GM10248 (cell line): ENCODE results near the gene GASK1B.

Source experiments
- CTCF ChIA-PET: fragments of 300-600 bp; sonication (Branson Sonifier 250); formaldehyde crosslinking; extraction: SDS; loops from one replicate; lab custom pipeline; 2021; ENCODE audit warnings: antibody characterized with exemption; lab: Yijun Ruan, JAX
- POLR2A ChIA-PET: fragments of 350-650 bp; sonication (Branson Sonifier 250); formaldehyde crosslinking; extraction: SDS; loops from one replicate; lab custom pipeline; 2020; ENCODE audit warnings: antibody characterized with exemption; lab: Yijun Ruan, JAX
- DNase-seq: peaks from one replicate; pipeline ENCODE4 v3.0.0; 2012; ENCODE audit errors: extremely low spot score
- TF ChIP-seq, protein P1 (sequence below): IDR thresholded peaks from 2 replicates; pipeline ENCODE4 v1.5.1; 2012; ENCODE audit warnings: mild to moderate bottlenecking, low read depth; ENCODE audit errors: extremely low read depth, missing control alignments, control extremely low read depth

The GASK1B gene

GRCh38 chr4:158190718-158191117, 17.9 kb upstream of the GASK1B start:
- TF ChIP-seq, protein P1, sequence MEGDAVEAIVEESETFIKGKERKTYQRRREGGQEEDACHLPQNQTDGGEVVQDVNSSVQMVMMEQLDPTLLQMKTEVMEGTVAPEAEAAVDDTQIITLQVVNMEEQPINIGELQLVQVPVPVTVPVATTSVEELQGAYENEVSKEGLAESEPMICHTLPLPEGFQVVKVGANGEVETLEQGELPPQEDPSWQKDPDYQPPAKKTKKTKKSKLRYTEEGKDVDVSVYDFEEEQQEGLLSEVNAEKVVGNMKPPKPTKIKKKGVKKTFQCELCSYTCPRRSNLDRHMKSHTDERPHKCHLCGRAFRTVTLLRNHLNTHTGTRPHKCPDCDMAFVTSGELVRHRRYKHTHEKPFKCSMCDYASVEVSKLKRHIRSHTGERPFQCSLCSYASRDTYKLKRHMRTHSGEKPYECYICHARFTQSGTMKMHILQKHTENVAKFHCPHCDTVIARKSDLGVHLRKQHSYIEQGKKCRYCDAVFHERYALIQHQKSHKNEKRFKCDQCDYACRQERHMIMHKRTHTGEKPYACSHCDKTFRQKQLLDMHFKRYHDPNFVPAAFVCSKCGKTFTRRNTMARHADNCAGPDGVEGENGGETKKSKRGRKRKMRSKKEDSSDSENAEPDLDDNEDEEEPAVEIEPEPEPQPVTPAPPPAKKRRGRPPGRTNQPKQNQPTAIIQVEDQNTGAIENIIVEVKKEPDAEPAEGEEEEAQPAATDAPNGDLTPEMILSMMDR, result no peak
- CTCF ChIA-PET, result interaction anchor here (1.0 to 8.6 kb wide), 6 partner anchors 8 to 198 kb away, joined by 3 to 65 read pairs (median 6); no protein-coding TSS in a partner anchor
- POLR2A ChIA-PET, result no interaction called here
- DNase-seq, result no peak

GRCh38 chr4:158189422-158189821, 16.6 kb upstream of the GASK1B start:
- TF ChIP-seq, protein P1, result no peak
- ChIA-PET CTCF (interaction anchor here (0.9 to 2.2 kb wide), 5 partner anchors 18 to 196 kb away, joined by 3 to 7 read pairs (median 3); no protein-coding TSS in a partner anchor), POLR2A (no interaction called here)
- DNase-seq, result no peak

DNA sequence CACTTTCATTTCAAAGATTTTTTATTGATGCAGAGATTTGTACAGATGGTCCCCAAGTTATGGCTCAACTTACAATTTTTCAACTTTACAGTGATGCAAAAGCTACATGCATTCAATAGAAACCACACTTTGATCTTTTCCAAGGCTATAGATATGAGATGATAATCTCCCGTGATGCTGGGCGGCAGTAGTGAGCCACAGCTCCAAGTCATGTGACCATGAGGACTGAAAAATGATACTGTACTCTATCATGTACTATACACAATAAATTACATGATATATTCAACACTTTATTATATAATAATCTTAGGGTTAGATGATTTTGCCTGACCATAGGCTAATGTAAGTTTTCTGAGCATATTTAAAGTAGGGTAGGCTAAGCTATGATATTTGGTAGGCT, 14.0 kb upstream of the GASK1B start:
- DNase-seq, result no peak
- TF ChIP-seq, protein P1, result no peak
- ChIA-PET CTCF (interaction anchor here (0.7 to 1.0 kb wide), 4 partner anchors 9 to 68 kb away, joined by 3 to 4 read pairs (median 4); partner anchors contain the start of gene GASK1B), POLR2A (no interaction called here)

DNA sequence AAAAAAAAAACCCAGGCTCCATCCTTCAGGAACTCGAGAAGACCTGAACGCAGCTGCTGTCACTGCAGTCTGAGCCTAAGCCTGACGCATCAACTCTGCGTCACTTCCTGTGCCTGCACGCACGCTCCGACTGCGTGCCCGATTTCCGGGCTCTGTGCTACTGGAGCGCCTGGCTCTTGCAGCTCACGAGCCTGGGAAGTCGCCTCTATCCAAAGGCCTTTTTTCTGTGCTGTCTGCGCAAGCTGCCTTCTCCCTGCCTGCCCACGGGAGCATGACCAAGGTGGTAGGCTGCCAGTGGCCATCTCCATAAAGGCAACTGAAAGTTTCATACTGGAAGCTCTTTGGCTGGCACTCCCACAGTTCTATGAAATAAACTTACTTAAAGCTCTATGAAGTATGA, 9.9 kb upstream of the GASK1B start:
- ChIA-PET POLR2A (no interaction called here), CTCF (interaction anchor here (0.7 to 3.0 kb wide), 7 partner anchors 9 to 22 kb away, joined by 3 to 21 read pairs (median 5); no protein-coding TSS in a partner anchor)
- TF ChIP-seq, protein P1, result no peak
- DNase-seq, result no peak

GRCh38 chr4:158181906-158182305, 9.1 kb upstream of the GASK1B start:
- ChIA-PET POLR2A (no interaction called here), CTCF (interaction anchor here (1.1 to 3.0 kb wide), 5 partner anchors 10 to 19 kb away, joined by 3 to 21 read pairs (median 5); no protein-coding TSS in a partner anchor)
- no peak for DNase-seq
- TF ChIP-seq, protein P1, result no peak

GRCh38 chr4:158179465-158179864, 6.6 kb upstream of the GASK1B start:
- ChIA-PET POLR2A (no interaction called here), CTCF (no interaction called here)
- DNase-seq, result no peak
- TF ChIP-seq, protein P1, result no peak

- CTCF ChIA-PET, result no interaction called here
- POLR2A ChIA-PET, result no interaction called here
- no peak for DNase-seq
- TF ChIP-seq, protein P1, result no peak
Measured at GRCh38 chr4:158176776-158177175, 4.0 kb upstream of the GASK1B start.
